Activated CD4-positive, alpha-beta T cell treated with anti-CD3 and anti-CD28 coated beads for 1 hour (primary cell): Measurements from ENCODE around the gene UCP1.

ENCODE experiments used
- DNase-seq: peaks from one replicate; pipeline ENCODE4 v3.0.0-alpha.2; 2020

The UCP1 gene, protein sequence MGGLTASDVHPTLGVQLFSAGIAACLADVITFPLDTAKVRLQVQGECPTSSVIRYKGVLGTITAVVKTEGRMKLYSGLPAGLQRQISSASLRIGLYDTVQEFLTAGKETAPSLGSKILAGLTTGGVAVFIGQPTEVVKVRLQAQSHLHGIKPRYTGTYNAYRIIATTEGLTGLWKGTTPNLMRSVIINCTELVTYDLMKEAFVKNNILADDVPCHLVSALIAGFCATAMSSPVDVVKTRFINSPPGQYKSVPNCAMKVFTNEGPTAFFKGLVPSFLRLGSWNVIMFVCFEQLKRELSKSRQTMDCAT

DNA sequence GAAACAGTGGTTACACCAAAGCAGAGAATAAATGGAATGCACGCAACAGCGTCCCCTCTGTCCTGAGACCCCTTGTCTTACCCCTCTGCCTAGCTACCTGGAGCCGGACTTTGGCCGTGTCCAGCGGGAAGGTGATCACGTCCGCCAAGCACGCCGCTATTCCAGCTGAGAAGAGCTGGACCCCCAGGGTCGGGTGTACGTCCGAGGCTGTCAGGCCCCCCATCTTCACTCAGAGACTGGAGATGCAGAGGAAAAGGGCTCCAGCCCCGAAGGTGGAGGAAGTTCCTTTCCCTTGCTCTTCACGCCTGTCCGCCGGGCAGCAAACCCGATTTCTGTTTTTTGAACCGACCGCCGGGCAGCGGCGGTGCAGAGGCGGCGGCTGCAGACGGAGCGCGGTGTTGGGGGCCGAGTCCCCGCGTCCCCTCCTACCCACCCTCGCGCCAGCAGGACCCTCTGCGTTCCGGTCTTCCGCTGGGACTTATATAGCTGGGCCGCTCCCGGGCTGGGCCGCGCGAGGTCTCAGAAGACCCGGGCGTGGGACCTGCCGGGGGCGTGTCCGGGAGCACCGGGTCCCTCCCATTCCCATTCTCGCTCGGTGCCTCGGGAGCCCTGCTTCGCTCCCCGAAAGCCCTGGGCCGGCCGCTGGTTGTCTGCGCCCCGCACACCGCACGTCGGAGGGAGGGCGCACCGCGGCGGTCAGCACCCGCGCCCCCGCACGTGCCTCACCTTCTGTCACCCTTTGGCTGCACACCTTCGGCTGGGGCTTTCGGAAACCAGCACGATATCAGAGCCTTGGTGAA, at the start of gene UCP1:
Gene UCP1, minus strand, starts transcription at position 455 of the 800 bp plus-strand sequence. Its CDS starts 232 bp downstream, at position 223.
- DNase-seq = no peak

DNA sequence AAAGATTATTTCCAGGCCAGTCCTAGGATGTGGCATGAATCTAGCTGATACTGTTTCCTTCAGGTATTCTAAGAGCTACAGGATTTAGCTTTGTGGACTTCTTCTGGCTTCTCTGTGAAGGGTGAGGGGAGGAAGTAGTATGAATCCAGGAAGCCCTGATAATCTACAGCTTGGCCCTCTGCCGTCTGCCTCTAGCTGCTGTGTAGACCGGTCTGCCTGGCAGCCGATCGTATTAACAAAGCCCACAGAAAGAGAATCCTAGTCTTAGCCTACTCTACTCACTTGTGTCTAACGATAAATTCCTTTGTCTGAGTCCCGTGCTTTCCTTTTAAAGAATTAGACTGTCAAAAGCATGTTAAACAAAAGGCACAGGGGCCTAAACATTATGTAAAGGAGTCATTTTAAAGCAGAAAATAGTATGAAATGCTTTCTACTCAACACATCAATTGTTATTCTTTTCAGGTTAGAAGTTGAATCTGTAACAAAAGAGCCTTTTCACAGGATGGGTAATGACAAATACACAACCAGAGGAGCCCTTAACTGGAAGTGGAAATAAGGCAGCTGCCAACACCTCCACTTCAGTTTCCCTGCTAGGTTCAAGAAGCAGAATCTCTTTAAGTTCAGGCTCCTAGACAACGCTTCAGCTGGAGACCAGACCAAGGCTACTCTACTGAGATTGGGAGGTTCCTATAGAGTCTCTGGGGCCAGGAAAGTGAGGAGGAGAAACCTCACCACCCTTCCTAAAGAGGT, 48.9 kb upstream of the UCP1 start:
- DNase-seq = no peak

DNA sequence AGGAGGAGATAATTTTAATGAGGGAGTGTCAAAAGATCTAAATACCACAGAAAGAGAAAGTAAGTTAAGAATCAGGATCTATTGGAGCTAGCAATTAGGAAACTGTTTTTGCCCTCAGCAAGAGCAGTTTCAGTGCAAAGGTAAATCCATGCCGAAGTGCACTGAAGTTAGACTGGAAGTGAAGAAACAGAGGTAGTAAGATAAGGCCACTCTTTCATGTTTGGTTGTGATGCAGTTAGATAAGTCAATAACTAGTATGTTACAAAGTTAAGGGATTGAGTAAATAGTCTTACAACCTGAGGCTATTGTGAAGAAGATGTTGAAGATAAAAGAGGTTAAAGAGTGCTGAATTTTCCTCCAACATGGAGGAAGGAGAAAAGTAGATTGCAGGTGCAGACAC, 46.7 kb upstream of the UCP1 start:
- no peak for DNase-seq

DNA sequence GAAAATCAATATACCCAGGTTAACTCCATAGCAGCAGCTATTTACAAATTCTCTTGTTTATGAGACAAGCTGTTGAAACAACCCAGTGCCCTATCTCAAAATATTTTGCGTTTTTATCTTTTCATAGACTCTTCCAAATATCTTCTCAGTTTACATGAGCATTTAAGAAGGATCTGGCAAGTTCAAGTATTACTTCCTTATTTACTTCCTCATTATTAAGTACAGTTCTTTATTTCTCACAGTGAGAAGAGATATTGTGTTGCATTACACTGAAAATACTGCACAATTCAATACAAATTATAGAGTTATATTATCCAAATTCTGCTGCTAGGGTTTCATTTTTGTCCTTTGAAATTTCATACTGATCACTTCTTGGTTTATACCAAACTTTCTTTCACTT, 43.6 kb upstream of the UCP1 start:
- DNase-seq = no peak

DNA sequence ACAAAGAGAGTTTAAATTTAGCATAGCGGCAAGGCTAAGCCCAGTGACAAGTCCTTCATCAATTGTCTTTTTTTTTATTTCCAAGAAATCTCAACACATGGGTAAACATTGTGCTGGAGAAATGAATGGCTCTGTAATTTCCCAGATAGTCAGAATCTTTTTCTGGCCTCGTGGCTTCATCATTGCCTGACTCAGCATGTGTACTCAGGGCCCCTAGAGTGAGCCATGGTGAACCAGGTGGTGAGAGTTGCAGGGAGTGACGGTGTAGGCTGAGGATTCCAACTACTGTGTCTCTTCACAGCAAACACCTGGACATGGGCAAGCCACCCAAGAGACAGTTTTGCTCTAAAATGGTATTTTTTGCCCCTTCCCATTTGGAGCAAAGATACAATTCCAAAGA, 43.1 kb upstream of the UCP1 start:
- DNase-seq = no peak

DNA sequence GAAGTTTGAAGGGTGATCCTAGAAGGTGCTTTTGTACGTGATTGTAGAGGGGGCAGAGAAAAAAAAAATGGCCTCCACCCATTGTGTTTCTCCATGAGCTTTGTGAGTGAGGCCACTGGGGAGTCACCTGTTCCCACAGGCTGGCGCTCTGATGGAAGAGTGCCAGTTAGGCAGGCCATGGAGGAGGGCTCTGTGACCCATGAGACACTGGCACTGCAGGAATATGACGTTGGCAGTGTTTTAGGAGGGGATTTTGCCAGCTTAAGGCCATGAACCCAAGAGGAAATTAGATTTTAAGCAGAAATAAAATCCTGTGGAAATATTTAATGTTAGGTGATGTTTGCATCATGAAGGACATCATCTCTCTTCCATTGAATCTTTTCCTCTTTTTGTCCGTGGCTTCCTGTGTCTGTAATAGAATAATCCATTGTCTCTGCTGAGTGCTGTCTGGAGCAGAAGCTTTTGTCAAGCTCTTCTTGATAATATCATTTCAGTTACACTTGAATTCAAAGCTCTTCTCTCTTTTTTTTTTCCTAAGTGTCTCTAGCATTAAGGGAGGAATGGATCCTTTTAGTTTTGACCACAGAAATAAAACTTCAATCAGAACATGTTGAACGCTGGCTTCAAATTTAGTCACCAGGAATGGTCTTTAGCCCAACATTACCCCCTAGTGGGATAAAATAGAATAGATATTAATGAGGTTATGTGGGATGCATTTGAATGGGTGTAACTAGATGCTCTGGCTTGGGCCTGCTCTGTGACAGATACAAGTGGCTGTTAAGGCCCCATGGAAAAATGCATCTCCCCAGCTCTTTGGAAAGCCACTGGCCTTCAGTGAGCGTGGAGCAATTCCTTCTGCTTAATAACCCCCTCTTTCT, 41.0 kb upstream of the UCP1 start:
- DNase-seq = no peak

DNA sequence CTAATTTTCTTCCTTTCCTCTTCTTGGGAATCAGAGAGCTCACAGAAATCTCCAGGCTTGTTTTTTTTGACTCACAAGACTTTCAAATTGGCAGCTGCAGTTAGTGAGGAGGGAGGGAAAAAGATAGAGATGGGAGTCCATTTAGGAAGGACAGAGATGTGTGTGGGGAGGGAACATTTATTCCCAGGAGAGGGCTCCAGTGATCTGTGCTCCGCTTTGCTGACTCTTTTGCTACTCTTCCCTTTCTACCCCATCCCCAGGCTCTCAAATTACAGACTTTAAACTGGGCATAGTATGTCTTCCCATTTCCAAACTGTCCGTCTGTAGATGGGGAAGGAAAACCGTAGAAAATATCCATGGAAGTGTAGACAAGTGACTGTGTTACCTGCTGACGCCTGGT, 39.1 kb upstream of the UCP1 start:
- no peak for DNase-seq

DNA sequence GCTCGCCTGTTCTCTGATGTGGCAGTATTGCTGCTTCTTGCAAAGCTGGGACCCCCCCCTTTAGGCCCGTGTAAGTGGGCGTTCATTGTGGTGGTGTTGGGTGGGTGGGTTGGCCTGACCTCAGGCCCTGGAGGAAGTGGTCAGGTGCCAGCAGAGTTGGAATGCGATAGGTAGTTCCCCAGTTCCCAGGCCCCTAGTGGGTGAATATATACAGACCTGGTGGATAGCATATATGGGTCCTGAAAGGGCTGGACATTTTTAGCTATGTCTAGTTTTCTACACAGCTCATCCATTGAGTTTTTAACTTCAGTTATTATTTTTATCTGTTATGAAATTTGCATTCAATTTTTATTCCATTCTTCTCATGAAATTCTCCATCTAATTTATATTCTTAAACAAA, 35.8 kb upstream of the UCP1 start:
- DNase-seq = no peak

DNA sequence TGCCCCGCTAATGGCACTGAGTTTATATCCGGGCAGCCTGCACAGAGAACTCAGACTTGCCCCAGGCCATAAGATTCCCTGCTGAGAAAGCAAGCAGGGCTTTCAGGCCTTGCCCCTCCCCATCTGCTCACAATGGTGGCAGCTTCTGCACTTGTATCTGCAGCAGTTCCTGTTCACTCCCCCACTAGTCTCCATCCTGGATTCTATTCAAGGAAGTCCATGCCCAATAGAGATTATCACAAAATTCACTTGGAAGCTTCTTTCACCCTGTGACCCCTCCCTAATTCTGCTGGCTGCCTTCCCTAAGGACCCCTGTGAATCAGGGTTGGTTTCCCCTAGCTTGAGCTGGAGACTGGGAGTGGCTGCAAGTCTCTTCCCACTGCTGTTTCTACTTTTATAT, 34.5 kb upstream of the UCP1 start:
- DNase-seq = no peak

DNA sequence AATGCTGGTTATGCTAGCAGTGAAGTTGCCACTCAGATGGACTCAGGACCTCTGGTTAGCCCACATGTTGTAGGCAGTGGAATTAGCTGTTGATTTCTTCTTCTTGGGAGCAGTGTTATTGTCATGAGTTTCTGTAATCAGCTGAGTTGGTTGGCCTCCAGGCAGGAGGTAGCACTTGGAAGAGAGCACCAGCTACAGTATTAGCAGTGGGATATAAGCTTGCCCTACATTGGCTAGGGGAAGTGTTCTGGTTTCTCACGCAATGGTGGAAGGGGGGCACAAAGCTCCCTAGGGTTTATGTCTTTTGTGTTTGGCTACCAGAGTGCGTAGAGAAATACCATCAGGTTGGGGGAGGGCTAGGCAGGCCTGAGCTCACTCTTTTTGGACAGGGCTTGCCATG, 34.0 kb upstream of the UCP1 start:
- no peak for DNase-seq

DNA sequence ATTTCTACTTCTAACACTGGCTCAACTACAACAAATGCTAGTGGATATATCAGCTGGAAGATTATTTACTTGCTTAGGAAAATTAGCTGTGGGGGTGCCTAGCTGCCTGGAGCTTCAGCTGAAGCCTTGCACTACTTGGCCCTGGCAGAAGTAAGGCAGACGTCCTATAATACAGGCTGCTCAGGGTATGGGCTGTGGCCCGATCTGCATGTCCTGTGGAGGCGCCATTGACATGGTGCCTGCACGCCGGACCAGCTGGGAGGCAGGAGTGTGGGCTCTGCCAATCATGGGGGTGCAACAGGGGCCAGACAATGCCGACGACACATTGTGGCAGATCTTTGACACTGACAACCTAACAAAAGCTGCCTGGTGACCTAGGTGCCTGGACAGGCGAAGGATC, 31.6 kb upstream of the UCP1 start:
- no peak for DNase-seq

DNA sequence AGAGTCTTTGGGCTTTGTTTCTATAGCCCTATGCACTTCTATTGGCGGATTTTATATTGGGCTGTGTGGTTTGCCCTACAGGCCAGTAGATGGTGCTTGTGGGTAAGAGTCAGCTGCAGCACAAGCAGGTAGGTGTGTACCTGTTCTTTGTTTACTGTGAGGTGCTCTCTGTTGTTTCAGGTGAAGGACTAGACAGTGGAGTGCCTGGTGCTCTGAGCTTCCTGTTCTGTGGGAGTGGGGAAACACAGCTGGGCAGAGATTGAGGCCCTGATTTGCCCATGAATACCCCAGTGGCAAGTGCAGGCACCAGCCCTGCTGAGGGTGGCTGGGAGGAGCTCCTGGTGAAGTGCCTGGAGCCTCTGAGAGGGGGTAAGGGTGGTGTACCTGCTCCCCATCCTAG, 26.3 kb upstream of the UCP1 start:
- DNase-seq = no peak

DNA sequence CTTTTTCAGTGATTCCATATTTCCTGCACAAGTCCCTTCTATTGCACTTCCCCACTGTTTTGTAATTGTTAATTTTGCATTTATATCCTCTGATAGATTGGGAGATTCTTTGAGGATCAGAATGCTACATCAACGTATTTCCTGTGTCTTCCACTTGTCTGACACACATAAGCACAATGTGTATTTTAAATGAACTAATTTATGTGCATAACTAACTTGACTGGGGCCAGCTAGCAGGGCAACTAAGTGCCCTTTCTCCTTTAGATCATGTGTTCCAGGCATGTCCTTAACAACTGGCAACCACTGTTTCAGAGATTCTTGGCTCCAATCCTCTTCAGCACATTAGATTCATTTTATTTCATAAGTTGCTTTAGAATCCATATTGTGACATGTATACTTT, 15.7 kb upstream of the UCP1 start:
- no peak for DNase-seq

DNA sequence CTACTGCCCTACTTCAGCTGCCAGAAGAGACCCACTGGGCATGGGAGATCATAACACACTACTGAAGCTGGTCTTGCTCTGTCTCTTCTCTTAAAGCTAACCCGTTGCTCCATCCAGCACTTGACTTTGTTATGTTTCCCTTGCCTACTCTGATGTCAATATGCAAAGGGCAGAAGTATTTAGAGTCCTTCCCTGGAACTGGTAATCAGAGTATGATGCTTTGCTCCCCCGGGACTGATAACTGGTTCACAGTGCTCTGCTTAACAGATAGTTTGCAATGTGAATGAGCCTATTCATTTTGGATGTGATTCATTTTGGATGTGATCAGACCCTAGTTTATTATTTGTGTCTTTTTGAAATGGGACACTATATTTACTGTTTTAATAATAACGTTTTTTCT, 12.3 kb upstream of the UCP1 start:
- no peak for DNase-seq

DNA sequence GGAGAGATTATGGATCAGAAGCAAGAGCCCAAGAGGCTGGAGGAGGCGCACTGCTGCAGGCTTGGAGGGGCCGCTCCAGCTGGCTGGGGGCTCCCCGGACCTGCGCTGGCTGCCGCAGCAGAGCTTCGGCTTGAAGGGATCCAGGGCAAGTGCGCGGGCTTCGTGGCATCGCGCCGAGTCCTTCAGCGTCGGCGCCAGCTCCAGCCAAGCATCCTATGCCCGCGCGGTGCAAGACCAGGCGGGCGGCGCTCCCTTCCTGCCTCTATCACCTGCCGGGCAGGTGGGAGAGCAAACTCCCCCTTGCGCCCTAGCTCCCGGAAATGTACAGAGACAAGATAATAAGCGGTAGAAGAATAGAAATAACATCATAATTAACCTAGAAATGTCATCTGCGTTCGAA, 10.5 kb upstream of the UCP1 start:
- no peak for DNase-seq

DNA sequence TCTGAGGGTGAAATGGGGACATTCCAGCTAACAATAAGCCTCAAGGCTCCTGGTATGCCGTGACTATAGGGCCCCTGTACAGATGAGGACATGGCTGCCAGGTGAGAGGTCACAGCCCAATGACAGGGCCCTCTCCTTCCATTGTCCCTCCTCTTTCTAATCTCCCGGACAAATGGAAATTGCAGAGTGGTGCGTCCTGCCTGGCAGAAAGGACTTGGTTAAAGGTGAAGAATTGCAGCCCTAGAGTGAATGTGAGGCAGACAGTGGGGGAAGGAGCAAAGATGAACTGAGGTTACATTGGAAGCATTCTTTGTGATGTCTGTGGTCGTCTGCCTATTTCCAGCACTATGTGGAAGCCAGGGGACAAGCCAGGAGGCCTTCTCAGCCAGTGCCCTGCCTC, 6.7 kb upstream of the UCP1 start:
- no peak for DNase-seq

DNA sequence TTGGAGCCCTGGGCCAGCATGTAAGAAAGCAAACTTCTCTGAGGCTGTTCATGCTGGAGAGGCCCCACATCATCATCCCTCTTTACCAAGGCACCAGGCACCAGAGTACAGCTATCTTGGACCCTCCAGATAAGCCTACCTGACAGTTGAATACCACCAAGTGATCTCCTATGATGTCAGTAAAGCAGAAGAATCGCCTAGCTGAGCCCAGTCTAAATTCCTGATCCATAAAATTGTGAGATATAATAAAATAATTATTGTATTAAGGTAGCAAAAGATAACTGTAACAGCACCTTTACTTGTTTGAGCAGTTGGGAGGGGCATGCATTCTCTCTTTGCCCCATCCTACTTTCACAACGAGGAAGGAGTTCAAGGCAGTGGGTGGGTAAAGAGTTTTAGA, 2.9 kb upstream of the UCP1 start:
- no peak for DNase-seq

DNA sequence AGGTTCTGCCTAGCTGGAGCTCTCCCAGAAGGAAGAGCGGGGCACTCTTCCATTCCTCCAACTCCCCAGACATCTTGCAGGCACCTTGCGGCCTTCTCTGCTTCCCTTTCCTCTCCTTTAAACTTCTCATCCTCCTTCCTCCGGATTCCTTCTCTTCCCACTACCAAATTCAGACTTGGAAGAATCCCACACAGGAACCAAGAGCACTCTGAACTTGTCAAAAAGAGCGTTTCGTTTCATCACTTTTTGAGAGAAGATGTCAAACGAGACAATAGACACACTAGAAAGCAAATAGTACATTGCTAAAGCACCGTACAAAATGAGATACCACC, 512 bp upstream of the UCP1 start:
- no peak for DNase-seq

DNA sequence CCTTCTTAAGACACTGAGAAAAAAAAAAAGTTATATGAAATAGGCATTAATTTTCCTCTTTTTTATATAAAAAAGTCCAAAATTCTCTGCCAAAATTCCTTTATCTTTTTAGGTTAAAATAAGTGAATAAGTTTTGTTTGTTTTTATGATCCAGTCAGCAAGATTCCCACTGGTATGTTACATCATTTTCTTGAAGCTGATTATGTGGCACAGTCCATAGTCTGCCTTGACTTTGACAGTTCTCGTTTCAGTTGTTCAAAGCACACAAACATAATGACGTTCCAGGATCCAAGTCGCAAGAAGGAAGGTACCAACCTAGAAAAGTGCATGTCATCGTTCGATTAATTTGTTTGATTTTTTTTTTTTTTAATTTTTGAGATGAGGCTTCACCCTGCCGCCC, 9.1 kb downstream of the UCP1 start:
- no peak for DNase-seq

DNA sequence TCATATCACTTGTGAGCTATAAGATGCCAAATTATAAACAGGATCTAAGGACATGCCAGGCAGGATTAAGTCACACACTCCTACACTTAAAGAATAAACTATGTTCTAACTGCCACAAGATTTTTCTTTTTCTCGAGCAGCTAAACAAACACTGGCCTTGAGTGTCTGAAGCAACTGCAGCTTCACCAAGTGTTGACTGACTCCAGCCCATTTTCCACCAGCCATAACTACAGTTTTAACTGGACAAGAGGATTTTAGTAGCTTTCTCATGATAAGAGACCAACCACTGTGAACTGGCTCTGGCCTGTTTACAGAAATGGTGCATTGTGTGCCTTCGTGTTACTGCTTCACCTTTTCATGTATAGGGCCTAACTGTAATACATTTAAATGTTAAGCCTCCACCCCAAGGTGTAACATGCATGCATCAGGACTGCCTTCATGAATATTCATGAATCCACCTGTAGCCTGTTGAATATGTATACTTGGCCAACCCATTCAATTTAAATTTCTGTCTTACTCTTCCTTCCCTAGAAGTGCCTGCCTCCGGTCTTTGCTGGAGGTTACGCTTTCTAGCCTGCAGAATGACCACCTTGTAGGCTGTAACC, 10.8 kb downstream of the UCP1 start:
- no peak for DNase-seq

DNA sequence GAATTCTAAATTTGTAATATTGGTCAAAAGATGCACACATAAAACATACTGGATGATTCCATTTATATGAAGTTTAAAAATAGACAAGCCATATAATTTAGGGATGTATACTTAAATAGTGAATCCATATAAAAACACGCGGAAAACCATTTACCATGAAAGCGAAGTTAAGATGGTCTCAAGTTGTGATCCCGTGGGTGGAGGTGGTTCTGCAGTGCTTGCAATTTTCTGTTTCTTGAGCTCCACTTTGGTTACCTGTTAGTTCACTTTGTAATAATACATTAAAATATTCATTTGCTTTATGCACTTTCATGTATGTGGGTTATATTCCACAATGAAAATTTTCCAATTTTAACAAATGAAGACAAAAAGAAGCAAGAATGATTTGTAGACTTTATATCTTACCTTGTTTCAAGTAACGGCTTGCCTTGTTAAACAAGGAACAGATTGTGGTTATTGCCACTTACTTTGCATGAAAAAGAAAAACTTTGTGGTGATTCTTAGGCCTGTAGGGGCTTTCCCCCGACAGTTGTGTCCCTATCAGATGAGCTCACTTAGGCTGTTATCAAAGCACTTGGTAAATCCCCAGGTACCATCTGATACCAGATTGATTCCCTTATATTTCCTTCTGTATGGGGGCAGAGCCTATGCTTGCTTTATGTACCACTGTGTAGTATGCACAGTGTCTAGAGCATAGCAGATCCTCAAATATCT, 12.2 kb downstream of the UCP1 start:
- no peak for DNase-seq

DNA sequence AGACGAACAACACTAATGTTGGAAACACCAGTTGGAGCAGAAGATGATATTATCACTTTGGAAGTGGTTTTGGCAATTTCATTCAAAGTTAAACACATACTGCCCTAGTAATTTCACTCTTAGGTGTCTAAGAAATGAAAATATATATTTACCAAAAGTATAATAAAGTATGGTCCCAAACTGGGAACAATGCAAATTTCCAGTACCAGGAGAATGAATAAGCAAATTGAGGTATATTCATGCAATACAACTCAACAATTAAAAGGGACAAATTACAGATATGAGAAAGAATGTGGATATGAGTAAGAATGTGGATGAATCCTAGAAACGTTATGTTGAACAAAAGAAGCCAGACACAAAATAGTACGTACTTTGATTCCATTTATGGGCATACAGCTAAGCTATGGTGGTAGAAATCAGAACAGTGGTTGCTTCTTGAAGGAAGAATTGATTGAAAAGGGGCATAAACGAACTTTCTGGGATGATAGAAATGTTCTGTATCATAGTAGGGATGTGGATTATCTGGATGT, 34.7 kb downstream of the UCP1 start:
- DNase-seq = no peak
